ENCODE measurements around the gene BLID.

Gene BLID

DNA sequence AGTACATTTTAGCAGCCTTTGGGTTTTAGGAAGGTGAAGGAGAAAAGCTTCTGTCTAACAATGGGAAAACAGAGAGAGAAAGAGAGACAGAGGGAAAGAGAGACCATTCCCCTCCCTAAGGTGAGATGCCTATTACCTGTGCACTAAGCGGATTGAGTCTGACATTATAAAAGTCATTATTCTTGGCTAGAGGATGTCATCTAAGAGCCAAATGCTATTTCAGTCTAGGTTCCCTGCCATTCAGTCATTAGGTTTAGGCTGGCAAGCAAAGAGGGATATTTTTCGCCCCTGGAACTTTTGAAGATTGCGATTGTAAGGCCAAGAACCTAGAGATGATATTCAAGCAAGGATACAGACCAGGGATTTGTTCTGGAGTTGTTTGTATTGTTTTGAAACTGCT lies 7.2 kb downstream of the BLID start:
- H3K9ac ChIP-seq = no peak overlapping the region
- no peak overlapping the region for H3K4me2 ChIP-seq (ENCODE audit: low read length)
- H3K27me3 ChIP-seq (ENCODE audit: control insufficient read depth, insufficient read depth, low read length) = no peaks in the 10 kb centered on the region
- H3K9me3 ChIP-seq (ENCODE audit: control insufficient read depth, low read length) = no peaks in the 10 kb centered on the region
- TF ChIP-seq, protein P1, sequence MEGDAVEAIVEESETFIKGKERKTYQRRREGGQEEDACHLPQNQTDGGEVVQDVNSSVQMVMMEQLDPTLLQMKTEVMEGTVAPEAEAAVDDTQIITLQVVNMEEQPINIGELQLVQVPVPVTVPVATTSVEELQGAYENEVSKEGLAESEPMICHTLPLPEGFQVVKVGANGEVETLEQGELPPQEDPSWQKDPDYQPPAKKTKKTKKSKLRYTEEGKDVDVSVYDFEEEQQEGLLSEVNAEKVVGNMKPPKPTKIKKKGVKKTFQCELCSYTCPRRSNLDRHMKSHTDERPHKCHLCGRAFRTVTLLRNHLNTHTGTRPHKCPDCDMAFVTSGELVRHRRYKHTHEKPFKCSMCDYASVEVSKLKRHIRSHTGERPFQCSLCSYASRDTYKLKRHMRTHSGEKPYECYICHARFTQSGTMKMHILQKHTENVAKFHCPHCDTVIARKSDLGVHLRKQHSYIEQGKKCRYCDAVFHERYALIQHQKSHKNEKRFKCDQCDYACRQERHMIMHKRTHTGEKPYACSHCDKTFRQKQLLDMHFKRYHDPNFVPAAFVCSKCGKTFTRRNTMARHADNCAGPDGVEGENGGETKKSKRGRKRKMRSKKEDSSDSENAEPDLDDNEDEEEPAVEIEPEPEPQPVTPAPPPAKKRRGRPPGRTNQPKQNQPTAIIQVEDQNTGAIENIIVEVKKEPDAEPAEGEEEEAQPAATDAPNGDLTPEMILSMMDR (IDR thresholded peaks at IDR 0.05) = no peak
- H2AFZ ChIP-seq = no peak overlapping the region
- H3K4me1 ChIP-seq = peaks cover 9% of the 10 kb centered on the region
- no peak overlapping the region for H3K4me3 ChIP-seq (ENCODE audit: low read depth, low read length)
- no peaks in the 10 kb centered on the region for H3K36me3 ChIP-seq (ENCODE audit: control insufficient read depth, insufficient read depth, low read length)
- H3K27ac ChIP-seq = no peak overlapping the region
- H3K79me2 ChIP-seq = no peaks in the 10 kb centered on the region

DNA sequence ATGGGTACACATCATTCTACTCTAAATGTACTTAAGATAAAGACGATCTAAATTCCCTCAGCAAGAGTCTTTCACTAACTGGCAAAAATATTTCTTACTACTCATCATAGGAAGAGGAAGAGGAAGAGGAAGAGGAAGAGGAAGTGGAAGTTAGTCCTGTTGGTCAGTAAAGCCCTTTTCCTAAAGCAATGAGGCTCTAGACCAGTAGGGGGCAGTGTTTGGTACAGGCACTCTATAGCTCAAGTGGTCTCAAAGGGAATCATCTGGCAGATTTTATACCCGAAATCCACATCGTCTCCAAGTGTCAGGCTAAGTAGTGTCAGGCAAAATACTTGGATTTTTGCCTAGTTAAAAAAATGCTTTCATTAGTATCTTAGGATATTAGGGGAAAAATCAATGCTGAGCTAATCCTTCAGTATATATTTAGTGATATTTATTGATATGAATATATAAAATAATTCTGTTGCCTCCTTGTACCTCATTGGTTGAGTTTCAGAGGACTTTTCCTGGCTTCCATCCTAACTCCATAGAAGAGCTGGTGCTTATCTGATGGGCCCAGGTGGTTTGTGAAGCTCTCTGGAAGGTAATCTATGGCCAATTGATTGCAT lies 7.7 kb downstream of the BLID start:
- no peak overlapping the region for H3K27ac ChIP-seq
- peaks cover 9% of the 10 kb centered on the region for H3K4me1 ChIP-seq

DNA sequence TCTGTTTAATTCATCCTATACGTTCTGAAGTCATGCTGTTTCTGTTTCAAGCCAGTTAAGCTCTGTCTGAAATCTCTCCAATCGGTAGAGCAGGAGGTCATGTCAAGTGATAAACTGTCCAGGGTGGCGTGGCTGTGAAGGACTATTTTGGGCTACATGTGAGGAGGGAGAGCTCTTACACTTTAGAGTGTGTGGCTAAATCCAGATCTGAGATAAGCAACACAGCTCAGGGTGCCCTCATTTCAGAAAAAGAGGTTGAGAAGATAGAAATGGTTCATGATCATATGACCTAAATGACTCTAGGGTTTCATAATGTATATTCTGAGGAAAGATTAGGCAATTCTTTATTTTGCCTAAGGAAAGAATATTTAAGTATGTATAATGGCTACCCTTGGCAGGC lies 8.4 kb downstream of the BLID start:
- no peak overlapping the region for H3K4me2 ChIP-seq (ENCODE audit: low read length)
- H3K27me3 ChIP-seq (ENCODE audit: control insufficient read depth, insufficient read depth, low read length) = no peaks in the 10 kb centered on the region
- no peaks in the 10 kb centered on the region for H3K36me3 ChIP-seq (ENCODE audit: control insufficient read depth, insufficient read depth, low read length)
- H3K9ac ChIP-seq = no peak overlapping the region
- no peak overlapping the region for H3K27ac ChIP-seq
- H2AFZ ChIP-seq = no peak overlapping the region
- TF ChIP-seq, protein P1 (IDR thresholded peaks at IDR 0.05) = no peak
- no peaks in the 10 kb centered on the region for H3K9me3 ChIP-seq (ENCODE audit: control insufficient read depth, low read length)
- H3K4me1 ChIP-seq = peaks cover 9% of the 10 kb centered on the region
- no peak overlapping the region for H3K4me3 ChIP-seq (ENCODE audit: low read depth, low read length)
- no peaks in the 10 kb centered on the region for H3K79me2 ChIP-seq

More for the DNA sequence above, 7.7 kb downstream of the BLID start:
- TF ChIP-seq, protein P1 (IDR thresholded peaks at IDR 0.05) = no peak
- Histone ChIP-seq H3K36me3 (ENCODE audit: control insufficient read depth, insufficient read depth, low read length) (no peaks in the 10 kb centered on the region), H3K4me3 (ENCODE audit: low read depth, low read length) (no peak overlapping the region), H3K9me3 (ENCODE audit: control insufficient read depth, low read length) (no peaks in the 10 kb centered on the region), H3K9ac (no peak overlapping the region), H3K79me2 (no peaks in the 10 kb centered on the region), H2AFZ (no peak overlapping the region), H3K4me2 (ENCODE audit: low read length) (no peak overlapping the region), H3K27me3 (ENCODE audit: control insufficient read depth, insufficient read depth, low read length) (no peaks in the 10 kb centered on the region)

GRCh38 chr11:122107045-122107444 lies 9.0 kb downstream of the BLID start:
- Histone ChIP-seq H3K27ac (no peak overlapping the region), H2AFZ (no peak overlapping the region), H3K79me2 (no peaks in the 10 kb centered on the region), H3K9ac (no peak overlapping the region), H3K36me3 (ENCODE audit: control insufficient read depth, insufficient read depth, low read length) (no peaks in the 10 kb centered on the region), H3K4me2 (ENCODE audit: low read length) (no peak overlapping the region), H3K4me1 (peaks cover 11% of the 10 kb centered on the region), H3K27me3 (ENCODE audit: control insufficient read depth, insufficient read depth, low read length) (no peaks in the 10 kb centered on the region), H3K9me3 (ENCODE audit: control insufficient read depth, low read length) (no peaks in the 10 kb centered on the region), H3K4me3 (ENCODE audit: low read depth, low read length) (no peak overlapping the region)
- TF ChIP-seq, protein P1 (IDR thresholded peaks at IDR 0.05) = no peak
